Activated naive CD4-positive, alpha-beta T cell treated with anti-CD3 and anti-CD28 coated beads, Interleukin-2, amount 50 U/mL, for 16 hours (primary cell): ENCODE data around the gene ERO1B.
A peak's percentile ranks its signal among the peaks of the same experiment; 100 is the strongest.
"Not testable (repeated sequence)": the region's sequence is repeated elsewhere in the genome, so short reads cannot be mapped to it uniquely, and the experiment has no call there.

Source experiments
- DNase-seq: peaks from one replicate; pipeline ENCODE4 v3.0.0-alpha.2; 2020

Gene ERO1B

GRCh38 chr1:236281654-236282424 lies at the start of gene ERO1B:
ERO1B (minus strand) TSS chr1:236281958; CDS start chr1:236281783, 175 bp downstream.
- DNase-seq: peak; percentile 99

GRCh38 chr1:236331412-236331811 lies 49.7 kb upstream of the ERO1B start:
- DNase-seq: not testable (repeated sequence)

- no peak for DNase-seq
Measured at GRCh38 chr1:236326432-236326831, 44.7 kb upstream of the ERO1B start.

GRCh38 chr1:236325567-236325966 lies 43.8 kb upstream of the ERO1B start:
- DNase-seq: no peak

- no peak for DNase-seq
Measured at GRCh38 chr1:236323819-236324411, 42.2 kb upstream of the ERO1B start.

- DNase-seq: no peak
Measured at GRCh38 chr1:236322566-236323409, 41.0 kb upstream of the ERO1B start.

GRCh38 chr1:236321101-236321500 lies 39.3 kb upstream of the ERO1B start:
- DNase-seq: no peak

- no peak for DNase-seq
Measured at GRCh38 chr1:236320671-236321070, 38.9 kb upstream of the ERO1B start.

GRCh38 chr1:236320214-236320613 lies 38.5 kb upstream of the ERO1B start:
- no peak for DNase-seq

GRCh38 chr1:236316437-236316836 lies 34.7 kb upstream of the ERO1B start:
- DNase-seq: no peak

GRCh38 chr1:236315518-236315917 lies 33.8 kb upstream of the ERO1B start:
- DNase-seq: no peak

GRCh38 chr1:236315092-236315491 lies 33.3 kb upstream of the ERO1B start:
- DNase-seq: no peak

GRCh38 chr1:236314050-236314449 lies 32.3 kb upstream of the ERO1B start:
- DNase-seq: not testable (repeated sequence)

- DNase-seq: no peak
Measured at GRCh38 chr1:236313427-236313826, 31.7 kb upstream of the ERO1B start.

- no peak for DNase-seq
Measured at GRCh38 chr1:236311040-236311439, 29.3 kb upstream of the ERO1B start.

- no peak for DNase-seq
Measured at GRCh38 chr1:236308827-236309226, 27.1 kb upstream of the ERO1B start.

- no peak for DNase-seq
Measured at GRCh38 chr1:236307435-236307834, 25.7 kb upstream of the ERO1B start.

GRCh38 chr1:236304682-236305081 lies 22.9 kb upstream of the ERO1B start:
- DNase-seq: no peak

GRCh38 chr1:236303675-236304074 lies 21.9 kb upstream of the ERO1B start:
- no peak for DNase-seq

GRCh38 chr1:236302941-236303340 lies 21.2 kb upstream of the ERO1B start:
- no peak for DNase-seq

- DNase-seq: no peak
Measured at GRCh38 chr1:236301958-236302335, 20.2 kb upstream of the ERO1B start.

- DNase-seq: no peak
Measured at GRCh38 chr1:236301080-236301957, 19.6 kb upstream of the ERO1B start.

GRCh38 chr1:236297161-236297560 lies 15.4 kb upstream of the ERO1B start:
- no peak for DNase-seq
